ENCODE measurements around the gene DCTPP1. TPM values are rescaled to one million over a fixed set of nuclear protein-coding genes. Genes with fewer than 3 reads are reported as not detected.

The DCTPP1 gene
- total and polyA plus RNA-seq, 2 of the 4 experiments (the other 2 are of a cell fraction) = 24.9 to 45.5 TPM

- WGBS, 2 experiments (ENCODE audit: extremely low coverage in 2 of 2, insufficient read length in 1 of 2) = no CpG with 5 or more reads among the region's 1 CpG
- Histone ChIP-seq H3K4me3 (ENCODE audit: insufficient read depth, low read depth, low read length) (no peak overlapping the region), H4K8ac (ENCODE audit: low read depth in 2 of 2, low read length in 2 of 2) (no peak overlapping the region), H3K18ac (ENCODE audit: low read depth, low read length) (no peak overlapping the region), H2AFZ (replicated peaks; ENCODE audit: low read length, poor library complexity) (no peak overlapping the region), H4K91ac (ENCODE audit: insufficient read depth, low read depth, low read length) (no peak overlapping the region), H3K27me3 (ENCODE audit: control insufficient read depth, insufficient read depth, low read length) (peaks cover 26% of the 10 kb centered on the region), H2BK5ac (ENCODE audit: low read depth, low read length, poor library complexity, severe bottlenecking) (no peak overlapping the region), H2AK5ac (ENCODE audit: low read depth, low read length) (no peak overlapping the region), H4K5ac (ENCODE audit: low read depth, low read length) (no peak overlapping the region), H2BK20ac (ENCODE audit: low read depth, low read length) (no peak overlapping the region), H2AK9ac (replicated peaks; ENCODE audit: low read depth, low read length, poor library complexity) (no peak overlapping the region), H3K9ac (ENCODE audit: low read depth, low read length) (no peak overlapping the region), H3K4me2 (ENCODE audit: low read depth, low read length) (no peak overlapping the region), H3K9me1 (ENCODE audit: insufficient read depth, low read length) (no peaks in the 10 kb centered on the region), H3K79me1 (ENCODE audit: low read depth in 1 of 2, low read length in 2 of 2) (no peaks in the 10 kb centered on the region), H3K9me3 (ENCODE audit: control insufficient read depth, insufficient read depth, low read length) (no peaks in the 10 kb centered on the region), H2BK15ac (ENCODE audit: low read depth, low read length) (no peak overlapping the region), H2BK120ac (ENCODE audit: low read depth, low read length) (no peak overlapping the region), H3K4me1 (ENCODE audit: control insufficient read depth, insufficient read depth, low read length) (no peaks in the 10 kb centered on the region), H4K20me1 (ENCODE audit: insufficient read depth, low read length) (no peaks in the 10 kb centered on the region), H3K14ac (replicated peaks; ENCODE audit: low read depth, low read length) (no peak overlapping the region), H3K56ac (ENCODE audit: extremely low read depth, insufficient read depth, low read length) (no peak overlapping the region), H3K36me3 (ENCODE audit: control insufficient read depth, insufficient read depth, low read length) (no peaks in the 10 kb centered on the region), H3K4ac (ENCODE audit: low read depth, low read length) (no peak overlapping the region), H3K23ac (ENCODE audit: low read depth, low read length) (no peak overlapping the region), H3K27ac (ENCODE audit: insufficient read depth, low read length) (no peak overlapping the region)
- TF ChIP-seq NFE2L2 (IDR thresholded peaks at IDR 0.05; ENCODE audit: low read depth, low read length) (no peak), CEBPB (IDR thresholded peaks at IDR 0.05; ENCODE audit: low read depth, low read length) (no peak), RCOR1 (IDR thresholded peaks at IDR 0.05; ENCODE audit: insufficient replicate concordance, low read length) (no peak), BHLHE40 (IDR thresholded peaks at IDR 0.05; ENCODE audit: low read depth, low read length) (no peak), FOS (IDR thresholded peaks at IDR 0.05; ENCODE audit: low read depth, low read length) (no peak), CHD1 (IDR thresholded peaks at IDR 0.05; ENCODE audit: low read depth, low read length) (no peak), ELK1 (IDR thresholded peaks at IDR 0.05; ENCODE audit: borderline replicate concordance, low read depth, low read length) (no peak), RFX5 (IDR thresholded peaks at IDR 0.05; ENCODE audit: low read depth, low read length) (no peak), RAD21 (IDR thresholded peaks at IDR 0.05; ENCODE audit: low read length) (no peak), MAFK (IDR thresholded peaks at IDR 0.05; ENCODE audit: low read depth, low read length) (no peak), SMC3 (IDR thresholded peaks at IDR 0.05; ENCODE audit: low read depth, low read length) (no peak), CTCF (conservative IDR thresholded peaks at IDR 0.05; ENCODE audit: low read depth, low read length) (no peak)
- DNase-seq (no peak), ATAC-seq (ENCODE audit: low read depth) (no peak)
- intact Hi-C loops (cut with micrococcal nuclease) (no loop called here), dilution Hi-C loops (cut with HindIII; ENCODE audit: low sequenced_read_pairs, unreplicated experiment) (no loop called here), in situ Hi-C loops (cut with MboI; ENCODE audit: low sequenced_read_pairs) (no loop called here)
- POLR2A ChIA-PET (ENCODE audit: unreplicated experiment) = no interaction called here
- no TSS peak for BruUV-seq (replicated peaks)
- CTCF ChIA-PET = interaction anchor here (0.8 to 1.3 kb wide), 2 partner anchors 12 to 26 kb away, joined by 3 to 4 read pairs; partner anchors contain the start of gene DCTPP1
Observed at GRCh38 chr16:30456302-30456701, 26.5 kb upstream of the DCTPP1 start.
